ENCODE measurements around the gene SLC46A1. TPM values are rescaled to one million over a fixed set of nuclear protein-coding genes. Genes with fewer than 3 reads are reported as not detected.

Gene SLC46A1
- total and polyA plus RNA-seq, 8 donors, result 0.61 to 31.5 (median 2.6) TPM

- peaks cover 83 to 100% (median 99%) of the 10 kb centered on the region in 4 donors for H3K36me3 ChIP-seq
- no peak overlapping the region for H3K4me3 ChIP-seq
- no peaks in the 10 kb centered on the region for H3K9me3 ChIP-seq
- H3K4me1 ChIP-seq, result peaks cover 38 to 43% (median 41%) of the 10 kb centered on the region in 4 donors
- no peaks in the 10 kb centered on the region for H3K27me3 ChIP-seq
- WGBS, 5 donors, result 25 to 68% (median 51%) methylated on average over 8 of the region's 8 CpGs
- intact Hi-C loops (cut with DNase I; ENCODE audit: low total_unique reads), result no loop called here
- TF ChIP-seq EP300 (IDR thresholded peaks at IDR 0.05) (no peak), CTCF (IDR thresholded peaks at IDR 0.05) (no peak), POLR2A (IDR thresholded peaks at IDR 0.05) (no peak), POLR2AphosphoS5 (IDR thresholded peaks at IDR 0.05) (no peak)
- H3K27ac ChIP-seq, result peak overlapping the region; percentile 67 to 83 (median 78)
- peak in 1 of 2 donors; percentile 50 for DNase-seq
Observed at GRCh38 chr17:28347261-28347891, 58.6 kb downstream of the SLC46A1 start.

- Histone ChIP-seq H3K4me1 (peaks cover 38 to 43% (median 41%) of the 10 kb centered on the region in 4 donors), H3K9me3 (no peaks in the 10 kb centered on the region), H3K27ac (peak overlapping the region; percentile 67 to 83 (median 78)), H3K36me3 (peaks cover 83 to 100% (median 99%) of the 10 kb centered on the region in 4 donors), H3K4me3 (no peak overlapping the region), H3K27me3 (no peaks in the 10 kb centered on the region)
- intact Hi-C loops (cut with DNase I; ENCODE audit: low total_unique reads), result no loop called here
- DNase-seq, result peak; percentile 64 to 72
- WGBS, 5 donors, result 33 to 48% (median 36%) methylated on average over 7 of the region's 7 CpGs
- TF ChIP-seq EP300 (IDR thresholded peaks at IDR 0.05) (no peak), POLR2A (IDR thresholded peaks at IDR 0.05) (no peak), CTCF (IDR thresholded peaks at IDR 0.05) (peak in 2 of 7 experiments; percentile 11 to 66), POLR2AphosphoS5 (IDR thresholded peaks at IDR 0.05) (peak in 1 of 3 donors; percentile 33)
Observed at GRCh38 chr17:28346746-28347246, 59.2 kb downstream of the SLC46A1 start.

DNA sequence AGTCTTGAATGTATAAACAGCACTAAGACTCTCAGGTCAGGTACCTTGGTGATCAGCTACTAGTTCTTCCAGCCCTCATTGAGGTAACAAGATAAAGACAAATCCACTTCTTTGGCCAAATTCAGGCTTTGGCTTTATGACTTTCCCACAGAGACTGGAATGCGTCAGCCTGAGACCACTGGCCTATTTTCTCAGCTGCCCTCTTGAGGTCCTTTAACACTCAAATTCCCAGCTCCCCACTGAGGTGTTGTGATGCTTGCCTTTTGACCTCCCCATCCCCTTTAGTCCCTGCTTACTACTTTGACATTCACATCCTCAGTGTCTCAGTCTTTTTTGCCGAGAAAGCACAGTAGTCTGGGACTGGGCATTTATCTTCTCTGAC, 59.8 kb downstream of the SLC46A1 start:
- TF ChIP-seq POLR2A (IDR thresholded peaks at IDR 0.05), result no peak
- TF ChIP-seq POLR2AphosphoS5 (IDR thresholded peaks at IDR 0.05), result no peak
- no peak for TF ChIP-seq EP300 (IDR thresholded peaks at IDR 0.05)
- no peak for TF ChIP-seq CTCF (IDR thresholded peaks at IDR 0.05)
- intact Hi-C loops (cut with DNase I; ENCODE audit: low total_unique reads), result no loop called here

DNA sequence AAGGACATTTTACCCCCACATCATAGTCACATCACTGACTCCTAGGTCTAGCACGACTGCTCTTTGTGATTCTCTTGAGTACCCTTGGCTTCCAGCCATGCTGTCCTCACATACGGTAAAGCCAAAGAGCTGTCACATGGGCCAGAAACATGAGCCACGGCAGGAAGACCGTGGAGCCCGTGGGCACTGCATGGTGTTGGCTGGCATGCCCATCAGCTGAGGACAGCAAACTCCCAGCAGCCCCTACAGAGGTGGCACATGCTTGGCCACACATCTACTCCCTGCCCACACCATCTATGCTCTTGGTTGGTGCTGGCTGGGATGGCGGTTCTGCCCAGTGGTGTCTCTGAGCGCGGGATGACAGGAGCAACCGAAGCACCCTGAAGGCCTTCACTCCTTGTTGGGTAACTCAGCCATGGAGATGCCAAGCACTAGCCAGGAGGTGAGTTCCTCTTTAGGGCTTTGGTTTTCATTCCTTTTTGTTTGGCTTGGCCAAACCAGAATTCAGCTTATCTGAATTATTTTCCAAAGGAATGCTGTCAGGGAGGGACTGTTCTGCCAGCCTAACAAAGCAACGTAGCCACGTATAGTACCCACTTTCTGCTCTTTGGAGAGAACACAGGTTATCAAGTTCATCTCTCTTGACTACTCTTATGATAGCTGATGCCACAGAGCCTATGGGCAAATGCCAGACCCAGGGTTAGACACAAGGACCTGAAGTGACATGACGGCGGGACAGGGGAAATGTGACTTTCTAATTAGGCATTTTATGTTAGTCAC, 60.4 kb downstream of the SLC46A1 start:
- WGBS, 5 donors, result 33 to 64% (median 43%) methylated on average over 13 of the region's 13 CpGs
- peaks cover 83 to 100% (median 99%) of the 10 kb centered on the region in 4 donors for H3K36me3 ChIP-seq
- H3K9me3 ChIP-seq, result no peaks in the 10 kb centered on the region
- TF ChIP-seq POLR2AphosphoS5 (IDR thresholded peaks at IDR 0.05), result no peak
- TF ChIP-seq POLR2A (IDR thresholded peaks at IDR 0.05), result no peak
- TF ChIP-seq EP300 (IDR thresholded peaks at IDR 0.05), result no peak
- TF ChIP-seq CTCF (IDR thresholded peaks at IDR 0.05), result no peak
- no peaks in the 10 kb centered on the region for H3K27me3 ChIP-seq
- peak in 1 of 2 donors; percentile 47 for DNase-seq
- H3K27ac ChIP-seq, result peak overlapping the region; percentile 20 to 83 (median 74)
- intact Hi-C loops (cut with DNase I; ENCODE audit: low total_unique reads), result no loop called here
- H3K4me1 ChIP-seq, result peaks cover 38 to 43% (median 41%) of the 10 kb centered on the region in 4 donors
- H3K4me3 ChIP-seq, result no peak overlapping the region

More for the DNA sequence above, 59.8 kb downstream of the SLC46A1 start:
- Histone ChIP-seq H3K27me3 (no peaks in the 10 kb centered on the region), H3K36me3 (peaks cover 83 to 100% (median 99%) of the 10 kb centered on the region in 4 donors), H3K27ac (peak overlapping the region; percentile 20 to 83 (median 74)), H3K9me3 (no peaks in the 10 kb centered on the region), H3K4me1 (peaks cover 38 to 43% (median 41%) of the 10 kb centered on the region in 4 donors), H3K4me3 (no peak overlapping the region)
- DNase-seq, result no peak
- 37 to 69% (median 49%) methylated on average over 2 of the region's 2 CpGs for WGBS, 5 donors
